SK-N-SH treated with all-trans-retinoic acid at 6 μM for 48 hours (cell line): ENCODE results near the gene PBX4.

ENCODE experiments used
- ARNTL ChIP-seq: fragments of 450-650 bp; formaldehyde crosslinking; IDR thresholded peaks from 2 replicates; pipeline ENCODE4 v1.5.0; 2020; ENCODE audit warnings: low read depth, mild to moderate bottlenecking, moderate library complexity, borderline replicate concordance
- CREB5 ChIP-seq: fragments of 250-450 bp; sonication (Bioruptor Pico); IDR thresholded peaks from 2 replicates; pipeline ENCODE4 v1.5.1; 2020; ENCODE audit warnings: low read depth, mild to moderate bottlenecking, moderate library complexity
- GLIS3 ChIP-seq: fragments of 250-450 bp; sonication (Bioruptor Pico); IDR thresholded peaks from 2 replicates; pipeline ENCODE4 v1.5.0; 2020; ENCODE audit warnings: mild to moderate bottlenecking, moderate library complexity
- ISL1 ChIP-seq: fragments of 250-450 bp; sonication (Bioruptor Pico); IDR thresholded peaks from 2 replicates; pipeline ENCODE4 v2.1.2; 2022; ENCODE audit warnings: mild to moderate bottlenecking, moderate library complexity
- PATZ1 ChIP-seq: fragments of 250-450 bp; sonication (Bioruptor Pico); IDR thresholded peaks from 2 replicates; pipeline ENCODE4 v1.8.0; 2020; ENCODE audit warnings: mild to moderate bottlenecking, moderate library complexity, borderline replicate concordance
- PPARA ChIP-seq: fragments of 250-450 bp; sonication (Bioruptor Pico); IDR thresholded peaks from 2 replicates; pipeline ENCODE4 v1.5.0; 2020; ENCODE audit warnings: mild to moderate bottlenecking, borderline replicate concordance
- RARB ChIP-seq: fragments of 250-450 bp; sonication (Bioruptor Pico); IDR thresholded peaks from 2 replicates; pipeline ENCODE4 v1.8.0; 2021; ENCODE audit warnings: mild to moderate bottlenecking, moderate library complexity
- SNAI2 ChIP-seq: fragments of 250-450 bp; sonication (Bioruptor Pico); IDR thresholded peaks from 2 replicates; pipeline ENCODE4 v1.5.0; 2020; ENCODE audit warnings: mild to moderate bottlenecking, moderate library complexity
- TCF4 ChIP-seq: fragments of 250-450 bp; sonication (Bioruptor Pico); IDR thresholded peaks from 2 replicates; pipeline ENCODE4 v1.8.0; 2021; ENCODE audit warnings: mild to moderate bottlenecking, moderate library complexity, borderline replicate concordance
- TOX ChIP-seq: fragments of 250-450 bp; sonication (Bioruptor Pico); IDR thresholded peaks from 2 replicates; pipeline ENCODE4 v1.8.0; 2021; ENCODE audit warnings: mild to moderate bottlenecking, moderate library complexity, borderline replicate concordance
- TSHZ2 ChIP-seq: fragments of 250-450 bp; sonication (Bioruptor Pico); IDR thresholded peaks from 2 replicates; pipeline ENCODE4 v1.5.0; 2020; ENCODE audit warnings: mild to moderate bottlenecking, moderate library complexity
- ZC3H10 ChIP-seq: fragments of 250-450 bp; sonication (Bioruptor Pico); IDR thresholded peaks from 2 replicates; pipeline ENCODE4 v1.5.1; 2021; ENCODE audit warnings: mild to moderate bottlenecking, moderate library complexity
- ZFP3 ChIP-seq: fragments of 250-450 bp; sonication (Bioruptor Pico); IDR thresholded peaks from 2 replicates; pipeline ENCODE4 v1.5.0; 2020; ENCODE audit warnings: mild to moderate bottlenecking, moderate library complexity
- ZFP30 ChIP-seq: fragments of 450-650 bp; formaldehyde crosslinking; IDR thresholded peaks from 2 replicates; pipeline ENCODE4 v1.5.0; 2022; ENCODE audit warnings: mild to moderate bottlenecking, moderate library complexity

GRCh38 chr19:19523177-19523576, 95.3 kb downstream of the PBX4 start:
- TF ChIP-seq ARNTL (CRISPR knock-in tag) (no peak), ZFP3 (CRISPR knock-in tag) (no peak), PATZ1 (CRISPR knock-in tag) (no peak), ZFP30 (CRISPR knock-in tag) (no peak), RARB (no peak), GLIS3 (CRISPR knock-in tag) (no peak), PPARA (CRISPR knock-in tag) (no peak), ZC3H10 (CRISPR knock-in tag) (no peak), ISL1 (CRISPR knock-in tag) (no peak), TSHZ2 (CRISPR knock-in tag) (no peak), SNAI2 (CRISPR knock-in tag) (no peak), TOX (CRISPR knock-in tag) (no peak), CREB5 (no peak), TCF4 (CRISPR knock-in tag) (no peak)
